Endothelial cell of umbilical vein (primary cell): ENCODE results near the gene ZNF398.

Source experiments
- EZH2 ChIP-seq: IDR thresholded peaks from 2 replicates; pipeline ENCODE4 v1.6.1; 2012; ENCODE audit warnings: borderline replicate concordance, low read depth, mild to moderate bottlenecking, moderate library complexity, low read length, inconsistent platforms; ENCODE audit not compliant: severe bottlenecking
- MAX ChIP-seq: IDR thresholded peaks from 2 replicates; pipeline ENCODE4 v1.6.1; 2011; ENCODE audit not compliant: insufficient read depth, insufficient read length
- MYC ChIP-seq: IDR thresholded peaks from one replicate; pipeline ENCODE4 v1.6.1; 2011; ENCODE audit warnings: mild to moderate bottlenecking, low read depth, low read length
- POLR2A ChIP-seq: IDR thresholded peaks from 2 replicates; pipeline ENCODE4 v1.6.1; 2012; ENCODE audit warnings: low read depth, mild to moderate bottlenecking, control low read depth, low read length
- POLR2AphosphoS5 ChIP-seq: IDR thresholded peaks from 2 replicates; pipeline ENCODE4 v1.6.1; 2012; ENCODE audit warnings: low read depth, mild to moderate bottlenecking, control low read depth, low read length, moderate library complexity; ENCODE audit not compliant: insufficient read depth
- TF ChIP-seq, protein P1 (sequence below), 2 donors: IDR thresholded peaks; 1 replicate in 1 of 2; 2 replicates in 1 of 2; pipeline ENCODE4 v1.5.1; 2011; ENCODE audit warnings: low read length in 2 of 2, mild to moderate bottlenecking in 2 of 2, moderate library complexity in 2 of 2, control low read depth in 1 of 2, inconsistent platforms in 1 of 2, low read depth in 1 of 2; ENCODE audit not compliant: insufficient read depth in 1 of 2; ENCODE audit errors: extremely low read depth in 1 of 2

- TF ChIP-seq POLR2AphosphoS5 (no peak), POLR2A (no peak), EZH2 (no peak), MAX (no peak), MYC (no peak)
- TF ChIP-seq, protein P1, sequence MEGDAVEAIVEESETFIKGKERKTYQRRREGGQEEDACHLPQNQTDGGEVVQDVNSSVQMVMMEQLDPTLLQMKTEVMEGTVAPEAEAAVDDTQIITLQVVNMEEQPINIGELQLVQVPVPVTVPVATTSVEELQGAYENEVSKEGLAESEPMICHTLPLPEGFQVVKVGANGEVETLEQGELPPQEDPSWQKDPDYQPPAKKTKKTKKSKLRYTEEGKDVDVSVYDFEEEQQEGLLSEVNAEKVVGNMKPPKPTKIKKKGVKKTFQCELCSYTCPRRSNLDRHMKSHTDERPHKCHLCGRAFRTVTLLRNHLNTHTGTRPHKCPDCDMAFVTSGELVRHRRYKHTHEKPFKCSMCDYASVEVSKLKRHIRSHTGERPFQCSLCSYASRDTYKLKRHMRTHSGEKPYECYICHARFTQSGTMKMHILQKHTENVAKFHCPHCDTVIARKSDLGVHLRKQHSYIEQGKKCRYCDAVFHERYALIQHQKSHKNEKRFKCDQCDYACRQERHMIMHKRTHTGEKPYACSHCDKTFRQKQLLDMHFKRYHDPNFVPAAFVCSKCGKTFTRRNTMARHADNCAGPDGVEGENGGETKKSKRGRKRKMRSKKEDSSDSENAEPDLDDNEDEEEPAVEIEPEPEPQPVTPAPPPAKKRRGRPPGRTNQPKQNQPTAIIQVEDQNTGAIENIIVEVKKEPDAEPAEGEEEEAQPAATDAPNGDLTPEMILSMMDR (IDR thresholded peaks at IDR 0.05; ENCODE audit: extremely low read depth in 1 of 2, insufficient read depth in 1 of 2, low read depth in 1 of 2, low read length in 2 of 2): no peak
These were observed 43.8 kb upstream of the ZNF398 start for GRCh38 chr7:149103424-149103823.
